GM18951 (cell line): ENCODE results near the gene AKR1B15.
"Not testable (repeated sequence)": the region's sequence is repeated elsewhere in the genome, so short reads cannot be mapped to it uniquely, and the experiment has no call there.

Source experiments
- POLR2A ChIP-seq: IDR thresholded peaks from 4 replicates; pipeline ENCODE4 v1.6.1; 2011; ENCODE audit warnings: mild to moderate bottlenecking; ENCODE audit not compliant: insufficient read length, insufficient read depth; ENCODE audit errors: extremely low read depth
- in situ Hi-C: fragments of 300-500 bp; cut with MboI; formaldehyde crosslinking; loops from one replicate; pipeline ENCODE4 v1.12.0; 2022; ENCODE audit warnings: low sequenced_read_pairs, mixed read lengths, inconsistent platforms; ENCODE audit not compliant: unreplicated experiment

The AKR1B15 gene

DNA sequence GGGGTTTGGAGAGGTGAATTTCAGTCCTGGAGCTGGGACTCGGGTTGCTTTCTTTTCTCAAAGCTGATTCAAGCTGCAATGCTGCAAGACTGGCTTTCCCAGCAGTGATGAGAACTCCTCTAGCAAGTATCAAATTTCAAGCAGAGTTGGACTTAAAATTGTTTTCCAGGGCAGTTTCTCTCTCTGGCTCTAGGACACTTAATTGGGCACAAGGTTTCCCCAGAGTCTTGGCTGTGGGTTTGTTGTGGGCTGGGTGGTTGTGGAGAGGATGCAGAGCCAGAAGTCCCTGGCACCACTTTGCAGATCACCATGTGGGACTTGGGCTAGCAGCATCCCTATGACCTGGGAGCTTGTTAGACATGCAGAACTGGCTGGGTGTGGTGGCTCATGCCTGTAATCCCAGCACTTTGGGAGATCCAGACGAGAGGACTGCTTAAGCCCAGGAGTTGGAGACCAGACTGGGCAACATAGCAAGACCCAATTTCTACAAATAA lies 16.8 kb downstream of the AKR1B15 start:
- in situ Hi-C loops, result no loop called here
- TF ChIP-seq POLR2A, result no peak

DNA sequence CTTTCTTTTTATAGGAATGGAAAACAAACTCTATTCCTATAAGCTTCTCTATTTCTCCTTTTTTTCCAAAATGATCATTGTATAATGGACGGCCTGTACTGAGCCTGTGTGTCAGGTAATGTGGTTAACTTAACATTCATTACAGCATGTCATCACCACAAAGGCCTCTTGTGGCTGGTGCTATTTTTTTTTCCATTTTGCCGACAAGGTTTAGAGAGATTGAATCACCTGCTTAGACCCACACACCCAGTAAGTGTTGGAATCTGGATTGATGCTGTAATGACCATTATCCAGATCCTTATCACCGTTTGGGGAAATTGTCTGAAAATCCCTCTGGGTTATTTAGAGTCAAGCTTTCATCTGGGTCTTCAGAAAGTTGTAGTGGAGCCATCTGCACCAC lies 18.5 kb downstream of the AKR1B15 start:
- no peak for TF ChIP-seq POLR2A

DNA sequence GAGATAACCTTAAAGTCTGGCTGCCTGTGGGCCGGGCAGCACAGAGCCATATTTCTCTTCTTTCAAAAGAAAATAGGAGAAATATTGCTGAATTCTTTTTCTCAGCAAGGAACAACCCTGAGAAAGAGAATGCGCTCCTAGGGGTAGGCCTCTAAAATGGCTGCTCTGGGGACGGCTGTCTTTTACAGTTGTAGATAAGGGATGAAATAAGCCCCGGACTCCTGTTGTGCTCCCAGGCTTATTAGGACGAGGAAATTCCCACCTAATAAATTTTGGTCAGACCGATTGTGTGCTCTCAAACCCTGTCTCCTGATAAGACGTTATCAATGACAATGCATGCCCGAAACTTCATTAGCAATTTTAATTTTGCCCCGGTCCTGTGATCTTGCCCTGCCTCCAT lies 21.1 kb downstream of the AKR1B15 start:
- in situ Hi-C loops, result not testable (repeated sequence)

More for the DNA sequence above, 18.5 kb downstream of the AKR1B15 start:
- in situ Hi-C loops, result no loop called here

DNA sequence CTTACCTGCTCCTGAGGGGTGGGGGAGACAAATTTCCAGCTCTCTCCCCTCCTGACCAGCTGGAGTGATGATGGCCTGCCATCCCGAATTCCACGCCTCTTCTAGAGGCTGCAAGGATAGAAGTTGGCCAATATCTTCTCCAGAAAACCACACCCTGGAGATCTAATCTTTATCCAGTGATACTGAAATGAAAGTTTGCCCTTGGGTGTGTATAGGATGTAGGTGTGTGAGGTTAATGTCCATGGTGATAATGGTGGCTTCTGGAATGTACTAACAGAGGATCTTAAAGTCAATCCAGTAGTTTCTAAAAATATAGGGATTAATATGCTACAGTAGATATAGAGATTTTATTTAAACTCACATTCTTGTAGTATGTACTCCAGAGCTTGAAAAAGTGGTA lies 22.2 kb downstream of the AKR1B15 start:
- in situ Hi-C loops, result no loop called here
- TF ChIP-seq POLR2A, result no peak

DNA sequence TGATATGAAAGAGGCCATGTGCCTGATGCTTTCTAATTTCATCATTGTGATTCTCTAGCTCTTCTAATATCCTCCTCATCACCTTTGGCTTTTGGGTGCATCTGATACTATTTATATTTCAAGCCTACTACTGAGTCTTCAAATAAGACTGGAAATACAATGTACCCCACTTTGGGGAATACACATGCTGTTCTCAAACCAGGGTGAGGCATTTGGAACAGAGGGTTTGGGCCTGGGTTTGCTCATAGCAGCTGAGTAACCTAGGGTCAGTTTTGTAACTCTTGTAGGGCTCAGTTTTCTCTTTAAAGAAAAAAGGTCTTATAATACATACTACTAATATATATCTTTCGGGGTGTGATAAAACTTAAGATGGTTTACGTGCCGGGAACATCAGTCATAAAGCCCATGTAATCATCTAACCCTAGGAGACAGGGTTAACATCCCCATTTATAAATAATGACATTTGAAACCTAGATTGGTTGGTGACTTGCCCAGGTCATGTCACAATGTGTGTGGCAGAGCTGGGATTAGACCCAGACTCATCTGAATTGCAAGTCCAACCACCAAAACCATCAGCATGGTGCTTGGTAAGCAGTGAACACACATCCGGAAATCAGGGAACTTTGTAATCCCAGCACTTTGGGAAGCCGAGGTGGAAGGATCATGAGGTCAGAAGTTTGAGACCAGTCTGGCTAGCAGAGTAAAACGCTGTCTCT lies 23.0 kb downstream of the AKR1B15 start:
- TF ChIP-seq POLR2A, result no peak
- in situ Hi-C loops, result no loop called here

DNA sequence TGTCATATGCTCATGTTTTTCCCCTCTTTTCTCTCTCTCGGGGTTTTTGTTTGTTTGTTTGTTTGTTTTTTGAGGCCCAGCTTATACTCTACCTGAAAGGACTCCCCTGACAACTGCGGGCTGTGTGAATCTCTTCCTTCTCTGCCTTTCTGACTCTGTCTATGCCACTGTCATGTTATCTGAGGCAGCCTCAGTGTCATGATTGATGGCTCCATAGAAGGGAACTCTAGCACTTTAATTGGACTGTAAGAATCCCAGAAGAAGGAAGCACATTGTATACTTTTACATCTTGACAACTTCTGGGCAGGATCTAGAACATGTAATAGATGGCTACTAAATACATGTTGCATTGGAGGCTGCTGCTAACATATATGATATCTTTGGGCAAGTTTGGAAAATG lies 25.4 kb downstream of the AKR1B15 start:
- in situ Hi-C loops, result no loop called here
- TF ChIP-seq POLR2A, result no peak

DNA sequence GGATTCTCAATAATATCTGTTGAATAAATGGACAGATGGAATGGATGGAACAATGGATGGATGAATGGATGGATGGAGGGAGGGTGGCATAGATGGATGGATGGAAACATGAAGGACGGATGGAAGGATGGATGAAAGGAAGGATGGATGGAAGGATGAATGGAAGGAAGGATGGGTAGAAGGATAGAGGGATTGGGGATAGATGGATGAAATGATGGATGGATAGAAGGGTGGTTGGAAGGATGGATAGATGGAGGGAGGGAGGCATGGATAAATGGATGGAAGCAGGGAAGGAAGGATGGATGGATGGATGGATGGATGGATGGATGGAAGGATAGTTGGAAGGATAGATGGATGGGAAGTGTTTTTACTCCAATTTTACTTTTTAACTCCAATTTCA lies 35.4 kb downstream of the AKR1B15 start:
- in situ Hi-C loops, result no loop called here

DNA sequence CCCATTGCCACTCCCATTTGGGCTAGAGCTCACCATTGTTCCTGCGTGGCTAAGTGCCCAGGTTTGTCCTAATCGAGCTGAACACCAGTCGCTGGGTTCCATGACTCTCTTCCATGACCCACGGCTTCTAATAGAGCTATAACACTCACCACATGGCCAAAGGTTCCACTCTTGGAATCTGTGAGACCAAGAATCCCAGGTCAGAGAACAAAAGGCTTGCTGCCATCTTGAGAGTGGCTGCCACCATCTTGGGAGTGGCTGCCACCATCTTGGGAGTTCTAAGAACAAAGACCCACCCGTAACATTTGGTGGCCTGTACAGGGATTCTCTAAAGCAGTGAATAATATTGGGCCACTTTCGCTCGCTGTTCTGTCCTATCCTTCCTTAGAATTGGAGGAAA lies 37.0 kb downstream of the AKR1B15 start:
- in situ Hi-C loops, result no loop called here
- TF ChIP-seq POLR2A, result no peak

More for the DNA sequence above, 35.4 kb downstream of the AKR1B15 start:
- no peak for TF ChIP-seq POLR2A

DNA sequence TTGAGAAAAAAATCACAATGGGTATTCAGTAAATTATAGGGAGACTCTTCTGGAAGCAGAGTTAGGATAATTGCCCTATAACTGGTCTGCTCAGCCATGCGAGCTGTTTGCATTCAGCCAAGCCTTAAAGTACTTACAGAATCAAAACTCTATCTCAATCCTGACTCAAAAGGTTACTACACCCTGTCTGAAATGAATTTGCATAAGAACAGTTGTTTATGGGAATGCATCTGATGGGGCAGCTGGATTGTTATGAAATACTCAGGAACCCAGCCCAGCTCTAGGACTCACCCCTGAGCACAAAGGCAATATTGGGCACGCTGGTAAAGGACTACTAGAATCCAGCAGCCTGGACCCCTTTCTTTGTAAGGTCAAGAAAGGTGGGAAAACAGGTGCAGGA lies 38.8 kb downstream of the AKR1B15 start:
- in situ Hi-C loops, result no loop called here
- TF ChIP-seq POLR2A, result no peak

DNA sequence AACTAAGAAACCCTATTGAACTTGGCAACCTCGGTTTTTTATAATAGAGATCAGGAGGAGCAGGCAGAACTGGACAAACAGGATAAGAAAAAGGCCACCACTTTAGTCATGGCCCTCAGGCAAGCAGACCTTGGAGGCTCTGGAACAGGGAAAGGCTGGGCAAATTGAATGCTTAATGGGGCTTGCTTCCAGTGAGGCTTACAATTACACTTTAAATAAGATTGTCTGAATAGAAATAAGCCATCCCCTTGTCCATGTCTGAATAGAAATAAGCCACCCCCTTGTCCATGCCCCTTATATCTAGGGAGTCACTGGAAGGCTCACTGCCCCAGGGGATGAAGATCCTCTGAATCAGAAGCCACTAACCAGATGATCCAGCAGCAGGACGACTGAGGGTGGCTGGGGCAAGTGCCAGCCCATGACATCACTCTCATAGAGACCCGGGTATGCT lies 40.6 kb downstream of the AKR1B15 start:
- in situ Hi-C loops, result no loop called here
- no peak for TF ChIP-seq POLR2A

DNA sequence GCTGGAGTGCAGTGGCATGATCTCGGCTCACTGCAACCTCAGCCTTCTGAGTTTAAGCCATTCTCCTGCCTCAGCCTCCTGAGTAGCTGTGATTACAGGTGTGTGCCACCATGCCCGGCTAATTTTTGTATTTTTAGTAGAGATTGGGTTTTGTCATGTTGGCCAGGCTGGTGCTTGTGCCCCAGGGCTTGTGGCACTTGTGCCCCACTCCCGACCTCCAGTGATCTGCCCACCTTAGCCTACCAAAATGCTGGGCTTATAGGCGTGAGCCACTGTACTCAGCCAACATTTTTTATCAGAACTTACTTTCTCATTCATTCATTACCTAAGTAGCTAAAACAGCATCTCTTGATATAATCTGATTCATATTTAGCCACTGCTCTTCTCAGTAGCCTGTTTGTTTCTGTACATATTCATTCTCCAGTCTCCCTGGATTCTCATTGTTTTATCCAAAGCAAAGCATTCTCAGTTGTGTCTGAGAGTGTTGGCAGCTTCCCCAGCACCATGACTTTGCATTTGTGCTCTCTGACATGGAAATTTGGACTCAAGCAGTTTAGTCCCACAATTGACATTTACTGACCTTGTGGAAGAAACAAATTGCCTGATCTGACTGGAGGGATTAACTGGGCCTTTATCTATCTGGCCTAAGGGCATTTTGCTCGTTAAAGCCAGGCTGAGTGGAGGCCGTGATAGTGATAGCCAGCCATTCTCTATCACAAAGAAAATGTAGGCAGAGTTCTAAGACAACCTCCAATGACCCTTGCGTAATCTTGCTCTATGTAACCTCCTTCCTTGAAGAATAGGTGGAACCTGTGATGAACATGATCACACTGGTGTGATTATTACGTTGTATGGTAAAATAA lies 44.9 kb downstream of the AKR1B15 start:
- TF ChIP-seq POLR2A, result no peak
- in situ Hi-C loops, result no loop called here

DNA sequence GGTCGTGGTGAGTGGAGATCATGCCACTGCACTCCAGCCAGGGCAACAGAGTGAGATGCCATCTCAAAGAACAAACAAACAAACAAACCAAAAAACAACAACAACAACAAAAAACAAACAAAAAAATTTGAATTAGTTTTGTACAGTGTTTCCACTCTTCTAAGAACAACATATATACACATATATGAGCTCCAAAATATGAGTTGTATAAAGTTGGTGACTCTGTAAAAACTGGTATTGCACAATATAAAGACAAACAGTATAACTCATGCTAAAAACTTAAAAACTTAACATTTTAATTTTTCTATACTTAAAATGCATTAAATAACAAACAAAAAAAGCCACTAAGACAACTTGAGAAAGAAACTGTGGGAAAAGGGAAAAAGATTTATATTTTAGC lies 46.0 kb downstream of the AKR1B15 start:
- in situ Hi-C loops, result no loop called here
- no peak for TF ChIP-seq POLR2A

DNA sequence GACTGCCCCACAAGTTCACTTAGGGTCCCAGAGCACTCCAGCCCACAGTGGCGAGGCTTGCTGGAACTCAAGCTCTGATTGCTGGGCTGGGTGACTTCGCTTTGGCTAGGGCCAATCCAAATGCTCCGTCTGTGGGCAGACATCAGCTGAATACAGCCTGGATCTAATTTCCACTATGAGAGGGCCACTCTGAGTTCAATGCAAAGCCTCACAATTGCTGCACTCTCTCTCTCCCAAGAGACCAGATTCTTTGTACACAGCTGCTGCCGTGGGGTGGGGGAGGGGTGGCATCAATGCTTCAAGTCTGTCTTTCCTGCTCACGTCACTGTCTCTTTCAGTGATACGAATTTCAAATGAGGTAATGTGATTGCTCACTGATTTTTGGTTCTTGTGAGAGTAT lies 50.5 kb downstream of the AKR1B15 start:
- in situ Hi-C loops, result no loop called here

DNA sequence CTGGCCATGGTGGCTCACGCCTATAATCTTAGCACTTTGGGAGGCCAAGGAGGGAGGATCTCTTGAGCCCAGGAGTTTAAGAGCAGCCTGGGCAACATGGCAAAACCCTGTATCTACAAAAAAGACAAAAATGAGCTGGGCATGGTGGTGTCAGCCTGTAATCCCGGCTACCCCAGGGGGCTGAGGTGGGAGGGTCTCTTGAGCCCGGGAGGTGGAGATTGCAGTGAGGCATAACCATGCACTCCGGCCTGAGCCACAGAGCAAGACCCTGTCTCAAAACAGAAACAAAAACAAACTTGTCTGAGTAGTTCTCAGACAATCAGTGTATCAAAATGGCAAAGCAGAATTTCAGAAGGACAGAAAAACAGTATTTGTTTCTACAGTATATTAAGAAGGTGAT lies 52.5 kb downstream of the AKR1B15 start:
- in situ Hi-C loops, result loop anchor here (10.0 kb wide), 1 partner anchor 157 kb away; no protein-coding TSS in a partner anchor
- TF ChIP-seq POLR2A, result no peak

More for the DNA sequence above, 50.5 kb downstream of the AKR1B15 start:
- TF ChIP-seq POLR2A, result no peak

DNA sequence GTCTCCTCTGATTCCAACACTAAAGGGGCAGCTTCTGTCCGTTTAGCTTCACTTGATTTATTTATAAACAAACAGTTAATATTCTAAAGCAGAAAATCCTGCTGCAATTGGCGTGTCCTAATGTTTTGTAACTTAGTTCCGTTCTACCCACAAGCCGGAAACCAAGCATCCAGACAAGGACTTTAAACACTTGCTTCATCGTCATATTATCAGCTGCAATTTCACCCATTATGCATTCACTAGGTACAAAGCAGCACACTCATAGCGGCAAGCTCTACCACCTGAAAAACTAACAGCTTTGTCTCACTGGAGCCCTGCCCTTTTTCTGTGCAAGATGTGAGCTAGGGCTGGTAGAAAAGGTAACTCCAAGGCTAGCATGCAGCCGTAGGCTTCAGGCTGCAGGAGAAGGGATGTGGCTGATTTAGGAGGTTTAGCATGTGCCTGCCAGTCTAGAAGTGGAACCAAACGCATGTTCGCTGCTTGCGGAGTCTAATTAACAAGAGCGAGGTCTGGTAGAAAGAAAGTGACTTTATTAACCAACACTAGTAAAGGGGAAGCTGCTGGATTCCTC lies 54.1 kb downstream of the AKR1B15 start:
- TF ChIP-seq POLR2A, result no peak
- in situ Hi-C loops, result loop anchor here (10.0 kb wide), 1 partner anchor 158 kb away; no protein-coding TSS in a partner anchor
